Muscle of leg (tissue), 11 donors: Measurements from ENCODE around the gene POLR2B. TPM values are rescaled to one million over a fixed set of nuclear protein-coding genes. Genes with fewer than 3 reads are reported as not detected.

ENCODE experiments used
- DNase-seq: peaks from one replicate; pipeline ENCODE4 v3.0.0; 2013
- H3K27ac ChIP-seq: one replicate; pipeline ENCODE4 v1.5.1; 2013; ENCODE audit warnings: mild to moderate bottlenecking, low read length, control low read depth
- H3K27me3 ChIP-seq: one replicate; pipeline ENCODE4 v1.6.1; 2013; ENCODE audit warnings: low read length; ENCODE audit not compliant: control insufficient read depth, insufficient read depth
- H3K36me3 ChIP-seq: one replicate; pipeline ENCODE4 v1.6.1; 2013; ENCODE audit warnings: low read length; ENCODE audit not compliant: control insufficient read depth, insufficient read depth
- H3K4me1 ChIP-seq: one replicate; pipeline ENCODE4 v1.6.1; 2013; ENCODE audit warnings: low read length; ENCODE audit not compliant: control insufficient read depth, insufficient read depth
- H3K4me3 ChIP-seq: one replicate; pipeline ENCODE4 v1.5.1; 2013; ENCODE audit warnings: low read length, control low read depth
- H3K9me3 ChIP-seq: replicated peaks from 2 replicates; pipeline ENCODE4 v1.6.1; 2013; ENCODE audit warnings: low read depth, low read length; ENCODE audit not compliant: control insufficient read depth
- WGBS: methylation state at CpG from one replicate; pipeline ENCODE4 v1.1.5; 2013; ENCODE audit warnings: missing lambda C conversion rate; ENCODE audit not compliant: insufficient coverage; 5-methylcytosine and 5-hydroxymethylcytosine counted together
- polyA plus RNA-seq, 8 donors: library from polyadenylated mRNA; unstranded; fragments of 120-200 nt; gene quantifications; one replicate each; pipeline versions ENCODE4 v1.2.1 to v1.2.3, GENCODE V29; 2013; ENCODE audit warnings: inconsistent platforms in 1 of 8, low replicate concordance in 1 of 8; ENCODE audit not compliant: insufficient read length in 8 of 8, insufficient read depth in 1 of 8
- total RNA-seq: library from RNA; stranded (reverse); fragments of 120-200 nt; gene quantifications from one replicate; pipeline ENCODE4 v1.2.4, GENCODE V29; 2013

Gene POLR2B
- total and polyA plus RNA-seq, 9 donors, result 62.2 to 89.6 (median 72.7) TPM

DNA sequence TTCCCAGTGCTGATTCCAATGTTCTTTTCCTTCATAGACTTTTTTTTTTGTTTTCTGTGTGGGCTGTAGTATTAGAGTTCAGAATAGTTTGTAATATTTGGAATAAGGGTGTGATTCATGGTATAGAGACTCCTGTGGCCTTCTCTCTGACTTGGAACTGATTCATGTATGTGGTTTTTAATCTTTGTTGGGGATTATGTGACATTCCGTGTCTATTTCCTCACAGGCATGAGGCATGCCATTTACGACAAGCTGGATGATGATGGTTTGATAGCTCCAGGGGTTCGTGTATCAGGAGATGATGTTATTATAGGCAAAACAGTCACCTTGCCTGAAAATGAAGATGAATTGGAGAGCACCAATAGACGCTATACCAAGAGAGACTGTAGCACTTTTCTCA is 44.4 kb downstream of the POLR2B start:
- H3K4me1 ChIP-seq, result no peaks in the 10 kb centered on the region
- H3K27me3 ChIP-seq, result no peaks in the 10 kb centered on the region
- no peaks in the 10 kb centered on the region for H3K9me3 ChIP-seq
- WGBS, result 80% methylated on average over 3 of the region's 4 CpGs
- DNase-seq, result no peak
- H3K4me3 ChIP-seq, result no peak overlapping the region
- H3K36me3 ChIP-seq, result peaks cover 38% of the 10 kb centered on the region
- no peak overlapping the region for H3K27ac ChIP-seq

DNA sequence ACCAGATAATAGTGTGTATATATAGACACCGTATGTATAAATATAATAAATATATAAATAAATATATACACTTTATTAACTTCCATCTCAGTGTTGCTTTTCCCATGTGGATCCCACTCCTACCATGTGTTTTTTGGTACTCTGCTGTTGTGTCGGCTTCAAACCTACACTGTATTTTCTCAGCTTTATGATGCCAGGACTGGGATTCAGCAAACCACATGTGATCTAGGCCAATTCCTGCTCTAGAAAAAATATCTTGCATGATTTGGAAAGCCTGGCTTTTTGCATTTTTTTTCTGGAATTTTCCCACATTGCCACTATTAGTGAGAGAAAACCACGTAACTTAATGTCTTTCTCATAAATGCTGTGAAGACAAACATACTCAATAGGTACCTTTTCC is 55.8 kb downstream of the POLR2B start:
- Histone ChIP-seq H3K36me3 (peaks cover 26% of the 10 kb centered on the region), H3K9me3 (no peaks in the 10 kb centered on the region), H3K27ac (no peak overlapping the region), H3K27me3 (no peaks in the 10 kb centered on the region), H3K4me1 (no peaks in the 10 kb centered on the region), H3K4me3 (no peak overlapping the region)
- no peak for DNase-seq
- WGBS, result 50% methylated on average over 1 of the region's 3 CpGs

DNA sequence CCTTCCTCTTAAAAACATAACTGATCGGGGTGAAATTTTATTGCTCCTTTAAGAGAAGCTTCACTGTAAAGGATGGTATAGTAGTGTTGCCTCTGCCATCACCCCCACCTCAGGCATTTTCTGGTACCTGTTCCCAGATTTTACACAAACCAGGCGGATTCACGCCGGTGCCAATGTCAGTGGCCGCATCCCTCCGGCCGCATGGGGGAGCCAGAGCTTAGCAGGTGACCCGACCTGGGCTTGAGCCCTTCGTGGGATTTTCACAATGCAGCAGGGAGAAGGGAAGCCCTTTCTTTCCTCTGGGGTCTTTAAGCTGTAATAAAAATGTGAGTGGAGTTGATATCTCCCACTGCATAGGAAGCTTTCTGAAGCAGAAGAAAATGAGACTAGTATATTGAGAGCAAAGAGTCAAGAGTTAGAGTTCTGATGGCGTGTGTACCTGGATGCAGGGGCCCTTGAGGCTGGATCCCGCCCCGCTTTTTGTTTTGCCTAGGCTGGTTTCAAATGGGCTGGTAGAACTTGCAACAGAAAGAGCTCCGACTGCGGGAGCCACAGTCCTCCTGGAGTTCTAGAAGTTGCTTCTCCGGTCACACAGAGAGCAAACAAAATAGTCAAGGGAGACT is 59.4 kb downstream of the POLR2B start:
- WGBS, result 60% methylated on average over 5 of the region's 15 CpGs

DNA sequence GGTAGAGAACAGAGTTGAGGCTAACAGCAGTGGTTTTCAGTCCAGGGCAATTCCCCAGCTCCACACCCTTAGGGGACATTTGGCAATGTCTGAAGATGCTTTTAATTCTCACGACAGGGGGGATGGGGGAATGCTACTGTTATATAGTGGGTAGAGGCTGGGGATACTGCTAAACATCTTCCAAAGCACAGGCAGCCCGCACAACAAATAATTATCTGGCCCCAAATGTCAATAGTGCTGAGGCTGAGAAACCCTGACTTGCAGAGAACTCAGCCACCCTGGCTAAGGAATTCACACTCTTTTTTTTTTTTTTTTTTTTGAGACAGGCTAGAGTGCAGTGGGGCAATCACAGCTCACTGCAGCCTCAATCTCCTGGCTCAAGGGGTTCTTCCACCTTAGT is 60.6 kb downstream of the POLR2B start:
- peaks cover 27% of the 10 kb centered on the region for H3K4me1 ChIP-seq
- no peak overlapping the region for H3K4me3 ChIP-seq
- no peak overlapping the region for H3K27ac ChIP-seq
- no peaks in the 10 kb centered on the region for H3K9me3 ChIP-seq
- DNase-seq, result no peak
- no peaks in the 10 kb centered on the region for H3K27me3 ChIP-seq
- H3K36me3 ChIP-seq, result peaks cover 3% of the 10 kb centered on the region
- WGBS, result no CpG with 5 or more reads among the region's 2 CpGs

More for the DNA sequence above, 59.4 kb downstream of the POLR2B start:
- Histone ChIP-seq H3K27me3 (no peaks in the 10 kb centered on the region), H3K9me3 (no peaks in the 10 kb centered on the region), H3K4me1 (peaks cover 18% of the 10 kb centered on the region), H3K36me3 (peaks cover 6% of the 10 kb centered on the region), H3K4me3 (no peak overlapping the region), H3K27ac (no peak overlapping the region)
- DNase-seq, result peak; percentile 42

DNA sequence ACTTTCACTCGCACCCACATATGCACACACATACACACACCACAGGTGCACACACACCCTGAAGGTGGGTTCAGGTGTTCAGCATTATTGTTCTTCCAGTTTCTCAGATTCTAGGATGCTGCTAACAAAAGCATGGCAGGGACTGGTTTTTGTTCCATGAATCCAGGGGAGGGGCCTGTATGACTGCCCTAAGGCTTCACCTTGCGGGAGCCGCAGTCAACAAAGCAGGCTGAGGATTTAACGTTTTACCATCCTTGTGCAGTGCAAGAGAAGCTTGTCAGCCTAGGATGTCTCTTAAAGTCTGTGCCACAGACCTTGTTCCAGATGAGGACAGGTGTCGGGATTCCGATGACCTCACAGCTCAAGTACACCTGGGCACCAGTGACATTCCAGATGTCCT is 61.8 kb downstream of the POLR2B start:
- Histone ChIP-seq H3K27ac (no peak overlapping the region), H3K36me3 (peaks cover 3% of the 10 kb centered on the region), H3K9me3 (no peaks in the 10 kb centered on the region), H3K4me1 (peaks cover 29% of the 10 kb centered on the region), H3K27me3 (no peaks in the 10 kb centered on the region), H3K4me3 (no peak overlapping the region)
- 75% methylated on average over 5 of the region's 6 CpGs for WGBS
- DNase-seq, result no peak

DNA sequence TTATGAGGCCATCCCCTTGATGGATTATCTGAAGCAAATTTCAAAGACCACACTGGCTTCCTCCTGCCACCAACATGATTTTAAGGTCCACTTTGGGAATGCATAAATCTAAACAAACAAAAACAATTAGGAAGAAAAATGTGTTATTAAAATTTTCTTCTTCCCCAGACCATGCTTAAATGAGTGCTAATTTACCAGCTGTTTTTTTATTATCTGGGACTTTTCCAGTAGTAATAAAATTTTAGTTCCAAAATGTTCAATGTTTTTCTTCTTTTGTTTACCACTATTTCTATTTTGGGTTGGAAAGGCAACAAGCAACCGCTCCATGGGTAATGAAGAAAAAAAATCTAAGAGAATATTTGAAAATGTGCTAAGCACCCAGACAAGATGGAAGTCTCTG is 62.3 kb downstream of the POLR2B start:
- Histone ChIP-seq H3K4me3 (no peak overlapping the region), H3K9me3 (no peaks in the 10 kb centered on the region), H3K27ac (no peak overlapping the region), H3K36me3 (peaks cover 3% of the 10 kb centered on the region), H3K4me1 (peaks cover 29% of the 10 kb centered on the region), H3K27me3 (no peaks in the 10 kb centered on the region)
- 57% methylated on average over 1 of the region's 1 CpG for WGBS
- DNase-seq, result no peak

DNA sequence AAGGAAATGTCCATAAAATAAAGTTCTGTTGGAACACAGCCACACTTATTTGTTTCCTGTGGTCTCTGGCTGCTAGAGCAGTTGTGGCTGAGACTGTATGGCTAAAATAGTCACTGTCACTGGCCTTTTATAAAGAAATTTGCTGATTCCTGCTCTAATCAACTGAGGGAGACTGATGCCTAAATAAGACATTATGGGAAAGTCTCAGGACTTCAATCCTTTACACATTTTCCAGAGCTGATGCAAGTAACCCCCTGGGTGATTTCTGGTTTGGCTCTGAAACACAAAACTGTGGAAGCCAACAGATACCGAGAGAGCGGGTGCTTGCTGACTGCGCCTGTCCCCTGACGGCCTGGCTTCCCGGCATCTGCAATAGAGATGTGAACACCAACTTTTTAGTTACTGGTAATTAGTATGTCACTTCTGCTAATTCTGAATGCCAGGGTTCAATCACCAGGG is 64.0 kb downstream of the POLR2B start:
- Histone ChIP-seq H3K4me3 (no peak overlapping the region), H3K27ac (peak overlapping the region; percentile 92)

DNA sequence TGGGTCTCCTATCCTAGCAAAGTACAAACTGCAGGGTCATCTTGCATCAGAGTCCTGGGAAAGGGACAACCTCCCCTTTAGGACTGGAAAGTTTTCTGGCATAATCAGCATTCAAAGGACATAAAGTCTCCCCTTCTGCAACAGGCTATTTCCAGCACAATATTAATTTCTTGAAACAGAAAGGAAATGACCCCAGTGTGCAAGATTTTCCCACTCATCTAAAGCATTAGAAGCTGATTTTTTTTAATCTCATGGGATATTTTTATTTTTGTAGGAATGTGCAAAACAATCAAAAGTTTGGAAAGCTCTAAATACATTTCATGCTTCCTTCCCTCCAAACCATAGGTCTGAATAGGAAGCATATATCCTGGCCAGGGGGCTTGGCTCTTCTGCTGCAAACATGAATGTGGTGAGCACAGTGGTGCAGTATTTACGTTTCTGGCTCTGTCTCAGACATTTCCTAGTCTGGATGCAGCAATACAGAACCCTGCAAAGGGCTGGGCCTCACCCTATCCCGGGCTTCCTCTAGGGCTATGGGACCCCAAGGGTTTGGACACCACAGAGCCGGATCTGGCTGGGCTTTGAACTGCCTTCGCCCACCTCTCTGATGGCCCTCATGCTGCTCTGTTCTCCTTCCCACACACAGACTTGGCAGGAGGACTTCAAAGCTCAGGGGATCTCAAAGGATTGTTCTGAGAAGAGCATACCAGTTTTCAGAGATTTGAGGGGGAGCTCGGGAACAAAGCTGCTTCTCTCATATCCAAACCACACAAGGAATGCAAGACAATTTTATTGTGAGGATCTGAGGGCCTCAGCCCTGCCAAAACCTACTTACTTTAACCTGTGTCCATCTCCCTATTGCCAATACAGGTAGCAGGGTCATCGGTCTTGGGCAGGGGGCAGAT is 64.9 kb downstream of the POLR2B start:
- H3K4me1 ChIP-seq, result peaks cover 29% of the 10 kb centered on the region

More for the DNA sequence above, 64.0 kb downstream of the POLR2B start:
- WGBS, result 0% methylated on average over 2 of the region's 5 CpGs
- DNase-seq, result peak; percentile 89
- Histone ChIP-seq H3K27me3 (no peaks in the 10 kb centered on the region), H3K36me3 (peaks cover 3% of the 10 kb centered on the region), H3K9me3 (no peaks in the 10 kb centered on the region), H3K4me1 (peaks cover 29% of the 10 kb centered on the region)

DNA sequence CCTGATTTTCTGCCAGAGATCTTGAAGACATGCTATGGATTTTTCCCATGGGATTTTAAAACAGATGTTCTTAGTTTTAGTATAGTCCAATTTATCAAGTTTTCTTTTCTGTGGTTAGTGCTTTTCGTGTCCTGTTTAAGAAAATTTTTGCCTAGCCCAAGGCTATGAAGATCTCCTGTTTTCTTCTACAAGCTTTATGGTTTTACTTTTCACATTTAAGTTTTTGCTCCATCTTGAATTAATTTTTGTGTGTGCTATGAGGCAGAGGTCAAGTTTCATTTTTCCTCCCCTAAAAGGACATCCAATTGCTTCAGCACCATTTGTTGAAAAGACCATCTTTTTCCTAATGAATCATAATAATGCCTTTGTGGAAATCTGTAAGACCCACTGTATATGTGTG is 65.6 kb downstream of the POLR2B start:
- peaks cover 29% of the 10 kb centered on the region for H3K4me1 ChIP-seq
- H3K36me3 ChIP-seq, result no peaks in the 10 kb centered on the region
- WGBS, result no CpG with 5 or more reads among the region's 1 CpG
- DNase-seq, result no peak
- peak overlapping the region; percentile 92 for H3K27ac ChIP-seq
- H3K9me3 ChIP-seq, result no peaks in the 10 kb centered on the region
- H3K4me3 ChIP-seq, result no peak overlapping the region
- no peaks in the 10 kb centered on the region for H3K27me3 ChIP-seq

More for the DNA sequence above, 64.9 kb downstream of the POLR2B start:
- Histone ChIP-seq H3K9me3 (no peaks in the 10 kb centered on the region), H3K27me3 (no peaks in the 10 kb centered on the region), H3K4me3 (no peak overlapping the region), H3K36me3 (no peaks in the 10 kb centered on the region), H3K27ac (peak overlapping the region; percentile 92)
- peak; percentile 98 for DNase-seq
- WGBS, result 0% methylated on average over 2 of the region's 6 CpGs

DNA sequence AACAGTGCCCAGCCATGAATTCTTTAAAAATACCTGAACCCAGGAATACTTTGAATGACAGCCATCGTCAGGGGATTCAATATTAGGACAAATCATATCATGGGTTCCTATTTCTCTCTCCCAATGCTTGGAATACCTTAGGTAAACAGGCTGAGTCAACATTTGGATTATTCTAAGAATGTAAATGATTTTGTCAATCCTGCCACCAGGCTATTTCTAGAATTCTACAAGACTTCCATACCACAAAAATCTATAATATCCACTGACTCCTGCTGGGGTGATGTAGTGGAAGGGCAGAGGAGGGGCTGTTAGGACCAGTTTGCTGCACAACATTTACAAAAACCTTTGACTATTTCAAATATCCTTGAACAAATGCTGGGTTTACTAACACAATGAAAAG is 66.3 kb downstream of the POLR2B start:
- Histone ChIP-seq H3K36me3 (no peaks in the 10 kb centered on the region), H3K27ac (peak overlapping the region; percentile 92), H3K9me3 (no peaks in the 10 kb centered on the region), H3K4me1 (peaks cover 29% of the 10 kb centered on the region), H3K27me3 (no peaks in the 10 kb centered on the region), H3K4me3 (no peak overlapping the region)
- no peak for DNase-seq
- no CpG with 5 or more reads among the region's 1 CpG for WGBS
